Esophagus muscularis mucosa (tissue), 4 donors: Measurements from ENCODE around the gene PRSS36.

Experiments used
- CTCF ChIP-seq, 3 experiments: fragments of 200-600 bp in 2 of 3; fragments of 450-650 bp in 1 of 3; sonication (generic) in 2 of 3; IDR thresholded peaks; one replicate each; pipeline ENCODE4 v1.5.1; 2017 to 2019; ENCODE audit warnings: antibody characterized with exemption in 3 of 3, mild to moderate bottlenecking in 2 of 3, moderate library complexity in 1 of 3
- EP300 ChIP-seq: sonication (generic); formaldehyde crosslinking; IDR thresholded peaks from one replicate; pipeline ENCODE4 v1.6.1; 2017; ENCODE audit warnings: antibody characterized with exemption
- POLR2A ChIP-seq: fragments of 450-650 bp; IDR thresholded peaks from one replicate; pipeline ENCODE4 v1.6.1; 2017; ENCODE audit warnings: antibody characterized with exemption, moderate library complexity, mild to moderate bottlenecking, low read depth
- POLR2AphosphoS5 ChIP-seq, 2 donors: sonication (generic); formaldehyde crosslinking; IDR thresholded peaks; one replicate each; pipeline ENCODE4 v1.6.1; 2017; ENCODE audit warnings: antibody characterized with exemption in 2 of 2

DNA sequence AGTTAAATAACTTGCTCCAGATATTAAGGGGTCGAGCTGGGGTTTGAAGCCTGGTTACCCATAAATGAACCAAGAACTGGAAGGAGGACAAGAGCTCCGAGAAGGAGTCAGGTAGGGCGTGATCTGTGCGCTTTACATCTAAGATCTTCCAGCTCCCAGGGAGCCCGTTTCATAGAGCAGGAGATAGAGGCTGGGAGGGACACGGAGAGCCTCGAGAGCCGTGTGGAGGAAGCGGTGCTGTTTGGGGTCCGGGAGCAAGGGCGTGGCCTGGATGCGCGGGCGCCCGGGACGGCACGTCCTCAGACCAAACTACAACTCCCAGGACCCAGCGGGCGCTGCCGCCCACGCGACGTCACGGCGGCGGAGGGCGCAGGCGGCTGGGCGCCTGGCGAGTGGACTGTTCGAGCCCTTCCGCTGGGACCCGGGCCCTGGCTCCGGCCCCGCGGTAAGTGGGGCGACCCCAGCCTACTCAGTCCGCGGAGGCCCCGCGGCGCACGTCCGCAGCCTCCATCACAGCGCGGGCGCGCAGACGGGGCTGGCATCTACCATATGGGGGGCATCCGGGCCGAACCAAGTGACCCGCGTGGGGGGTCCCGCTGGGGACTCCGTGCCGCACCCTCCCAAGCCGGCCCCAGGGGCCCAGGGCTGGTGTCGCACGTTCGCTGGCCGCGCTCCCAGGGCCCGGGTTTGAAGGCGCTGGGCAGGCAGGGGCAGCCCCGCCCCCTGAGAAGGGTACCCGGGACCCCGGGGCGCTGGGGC is 41.7 kb downstream of the PRSS36 start, which contains the start of gene BCKDK:
- TF ChIP-seq POLR2A, result peak; percentile 63
- peak; percentile 83 for TF ChIP-seq POLR2AphosphoS5 (IDR thresholded peaks at IDR 0.05)
- no peak for TF ChIP-seq CTCF (IDR thresholded peaks at IDR 0.05)
- TF ChIP-seq EP300, result no peak
